Iris pigment epithelial cell (primary cell): ENCODE data around the gene GALNT17.

Experiments used
- DNase-seq: peaks from one replicate; pipeline ENCODE4 v3.0.0-alpha.2; 2011; ENCODE audit warnings: low read depth

GALNT17 gene

DNA sequence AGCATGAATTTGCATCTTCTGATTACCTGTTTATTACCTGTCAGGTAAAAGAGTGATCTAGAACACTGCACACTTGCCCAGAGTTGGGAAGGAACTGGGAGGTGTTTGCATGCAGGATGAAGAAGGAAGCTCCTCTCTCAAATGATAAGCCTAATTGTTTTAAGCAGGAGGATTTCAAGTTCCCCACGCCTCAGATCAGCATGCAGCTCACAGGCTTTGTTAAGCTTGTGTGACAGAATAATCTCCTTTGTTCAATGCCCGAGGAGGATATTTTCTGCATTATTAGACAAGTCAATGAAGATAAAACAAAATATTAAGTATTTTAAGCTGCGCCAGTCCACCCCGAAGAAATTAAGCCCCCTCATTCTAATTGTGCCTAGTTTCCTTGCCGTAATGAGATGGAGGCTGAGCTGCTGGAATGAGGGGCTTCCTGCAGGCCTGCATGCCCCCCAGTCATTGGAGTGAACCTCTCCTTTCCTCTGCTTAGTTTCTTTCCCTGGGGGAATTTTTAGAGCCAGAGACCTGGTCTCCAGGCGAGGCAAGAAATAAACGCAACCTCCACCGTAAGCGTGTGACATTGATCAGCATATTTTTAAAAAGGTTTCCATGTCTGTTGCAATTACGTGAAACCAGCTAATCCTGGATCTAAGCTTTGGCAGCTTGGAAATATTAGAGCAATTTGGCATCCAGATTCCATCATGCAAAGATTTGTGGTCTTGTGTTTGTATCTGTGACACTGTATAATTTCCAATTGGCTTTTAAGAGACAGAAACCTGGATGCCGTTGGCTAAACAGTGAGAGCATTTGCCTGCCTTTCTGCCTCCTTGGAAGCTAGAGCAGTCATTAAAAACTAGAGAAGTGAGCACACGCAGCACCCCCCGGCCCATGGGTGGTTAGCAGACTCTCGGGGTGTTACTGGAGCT is 376.0 kb downstream of the GALNT17 start:
- DNase-seq: no peak

DNA sequence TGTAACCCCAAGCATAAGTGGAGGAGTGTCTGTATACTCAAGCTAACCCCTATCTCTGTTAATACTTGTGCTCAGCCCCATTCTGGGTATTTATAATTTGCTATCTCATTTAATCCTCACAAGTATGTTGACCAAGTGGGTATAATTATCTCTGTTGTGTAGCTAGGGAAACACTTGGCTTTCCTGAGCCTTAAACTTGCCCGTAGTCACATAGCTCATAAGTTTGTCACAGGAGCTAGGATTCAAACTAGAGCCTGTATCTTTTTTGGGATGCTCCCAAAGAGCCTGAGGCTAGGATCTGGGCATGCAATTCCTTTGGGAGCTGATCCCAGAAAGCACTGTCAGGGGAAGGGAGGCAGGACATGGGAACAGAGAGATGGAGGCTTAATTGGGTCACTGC is 377.4 kb downstream of the GALNT17 start:
- DNase-seq: no peak

DNA sequence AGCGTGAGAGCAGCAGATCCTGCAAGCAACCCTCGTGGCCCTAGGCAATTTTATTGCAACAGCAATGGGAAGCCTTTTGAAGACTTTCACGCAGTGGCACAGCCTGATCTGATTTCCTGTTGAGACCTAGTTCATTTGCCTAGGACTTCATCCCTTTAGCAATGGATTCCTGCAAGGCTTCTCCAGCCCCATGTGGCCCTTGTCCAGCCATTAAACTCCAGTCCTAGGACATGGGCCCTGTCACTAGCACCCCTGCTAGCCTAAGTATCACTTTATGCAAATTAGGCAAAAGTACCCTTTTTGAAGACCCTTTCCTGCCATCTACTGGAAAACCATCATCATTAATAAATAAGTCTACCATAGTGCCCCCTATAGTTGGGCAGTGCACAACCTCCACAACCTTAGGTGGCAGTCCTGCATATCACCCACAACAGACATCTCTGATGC is 379.4 kb downstream of the GALNT17 start:
- no peak for DNase-seq

DNA sequence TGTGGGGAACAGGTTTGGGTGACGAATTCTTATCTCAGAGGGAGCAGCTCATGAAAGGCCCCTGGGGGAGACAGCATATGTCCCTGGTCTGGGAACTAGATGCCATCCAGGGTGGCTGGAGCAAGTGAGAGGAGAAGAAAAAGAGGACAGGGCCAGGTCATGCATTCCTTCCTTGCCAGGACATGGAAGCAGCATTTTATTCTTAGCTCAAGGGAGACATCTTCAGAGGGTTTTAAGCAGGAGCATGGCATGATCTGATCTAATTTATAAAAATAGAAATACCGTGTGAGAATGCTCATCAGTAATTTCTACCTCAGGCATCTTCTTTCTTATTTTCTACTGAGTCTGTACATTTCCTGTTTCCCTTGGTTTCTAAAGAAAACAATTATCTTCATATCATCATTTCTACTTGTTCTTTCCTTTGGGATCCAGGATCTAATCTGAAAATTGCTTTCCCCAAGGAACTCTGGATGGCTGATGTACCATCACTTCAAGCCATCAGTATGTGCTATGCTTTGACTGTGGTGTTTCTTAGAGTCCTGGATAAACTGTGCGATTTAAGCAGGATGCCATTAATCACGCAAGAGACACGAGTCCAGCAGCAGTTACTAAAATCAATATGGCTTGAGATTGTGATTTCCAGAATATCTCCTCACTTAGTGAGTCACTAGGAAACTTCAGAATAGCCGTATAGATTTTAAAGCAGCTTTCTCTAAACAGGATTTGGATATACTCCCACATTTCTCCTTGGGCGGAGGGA is 386.2 kb downstream of the GALNT17 start:
- DNase-seq: no peak

DNA sequence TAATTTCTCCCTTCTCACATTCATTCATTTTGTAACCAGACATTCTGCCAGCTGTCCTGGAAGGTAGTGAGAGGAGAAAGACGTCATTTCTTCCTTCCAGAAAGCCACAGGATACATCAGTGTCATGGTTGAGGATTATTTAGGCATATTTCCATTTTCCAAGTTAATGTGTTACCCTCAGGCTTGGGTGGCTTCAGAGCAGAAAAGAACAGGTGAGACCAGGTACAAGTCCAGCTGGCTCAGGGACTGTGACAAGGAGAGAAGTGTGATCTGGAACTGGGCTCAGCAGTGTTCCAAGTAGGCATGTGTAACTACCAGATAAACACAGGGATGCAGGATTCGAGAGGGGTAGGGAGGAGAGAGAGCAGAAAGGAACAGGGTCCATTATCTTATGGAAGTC is 386.9 kb downstream of the GALNT17 start:
- no peak for DNase-seq

DNA sequence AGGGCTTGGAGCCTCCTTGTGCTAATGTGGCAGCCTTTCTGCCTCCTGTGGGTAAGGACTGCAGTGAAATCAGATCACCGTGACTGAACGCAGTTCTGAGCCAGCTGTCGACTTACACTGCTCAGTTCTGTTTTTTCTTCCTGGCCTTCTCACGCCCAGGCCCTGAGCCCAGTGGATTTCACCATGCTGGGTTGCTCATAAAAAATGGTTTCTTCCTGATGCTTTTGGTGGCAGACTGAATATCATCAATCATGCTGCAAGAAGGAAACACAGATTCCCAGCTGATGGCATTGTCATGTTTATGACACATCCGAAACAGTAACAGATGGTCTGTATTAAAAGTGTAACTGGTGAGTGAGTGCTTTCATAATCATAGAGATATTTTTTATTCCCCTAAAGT is 389.6 kb downstream of the GALNT17 start:
- no peak for DNase-seq

DNA sequence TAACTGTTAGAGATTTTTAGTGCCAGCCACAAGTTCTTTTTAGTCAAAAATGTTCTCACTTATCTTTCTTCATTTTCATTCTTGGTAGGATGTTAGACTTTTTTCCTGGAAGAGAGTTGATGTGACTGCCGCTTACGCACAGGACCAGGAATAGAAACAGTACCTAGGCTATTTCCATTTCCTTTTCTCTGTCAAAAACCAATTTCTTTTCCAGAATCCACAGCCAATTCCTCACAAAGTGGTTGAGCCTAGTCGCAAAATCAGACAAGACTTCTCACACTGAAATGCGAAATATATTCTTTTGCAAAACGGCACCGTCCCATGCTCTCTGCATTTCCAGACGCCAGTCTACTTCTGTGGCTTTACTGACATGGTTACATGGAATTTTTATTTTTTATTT is 394.2 kb downstream of the GALNT17 start:
- no peak for DNase-seq

DNA sequence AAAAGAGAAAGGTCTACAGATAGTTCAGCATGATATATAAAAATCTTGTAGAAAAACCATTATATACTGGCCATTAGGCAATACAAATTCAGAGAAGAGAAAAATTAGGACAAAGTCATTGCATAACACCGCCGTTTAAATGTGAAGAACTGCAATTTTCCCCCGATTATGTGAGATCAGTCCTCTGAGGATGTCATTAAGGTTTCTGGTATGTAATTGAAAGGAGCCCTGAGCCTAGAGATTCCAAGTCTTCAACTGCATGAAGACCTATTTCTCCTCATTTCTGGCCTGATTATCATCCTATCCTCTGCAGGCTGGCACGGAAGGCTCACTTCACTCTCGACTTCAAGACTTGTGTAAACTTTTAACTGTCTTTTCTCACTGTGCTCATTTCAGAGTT is 395.3 kb downstream of the GALNT17 start:
- DNase-seq: no peak

DNA sequence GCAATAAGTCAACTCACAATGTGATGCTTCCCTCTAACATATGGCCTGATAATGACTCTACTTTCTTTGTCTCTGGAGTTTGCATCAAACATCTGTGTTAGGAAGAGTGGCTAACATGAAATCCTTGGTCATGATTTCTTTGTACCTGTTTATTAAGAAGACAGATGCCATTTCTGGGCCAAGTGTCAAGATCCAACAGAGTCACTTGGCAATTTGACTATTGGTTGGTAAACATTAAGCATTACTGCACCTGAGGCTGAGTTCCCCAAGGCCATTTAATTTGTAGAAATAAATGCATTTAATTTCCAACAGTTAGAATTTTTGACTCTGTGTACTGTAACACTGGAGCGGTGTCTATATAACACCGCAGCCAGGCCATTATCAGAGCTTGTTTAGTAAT is 403.7 kb downstream of the GALNT17 start:
- no peak for DNase-seq

DNA sequence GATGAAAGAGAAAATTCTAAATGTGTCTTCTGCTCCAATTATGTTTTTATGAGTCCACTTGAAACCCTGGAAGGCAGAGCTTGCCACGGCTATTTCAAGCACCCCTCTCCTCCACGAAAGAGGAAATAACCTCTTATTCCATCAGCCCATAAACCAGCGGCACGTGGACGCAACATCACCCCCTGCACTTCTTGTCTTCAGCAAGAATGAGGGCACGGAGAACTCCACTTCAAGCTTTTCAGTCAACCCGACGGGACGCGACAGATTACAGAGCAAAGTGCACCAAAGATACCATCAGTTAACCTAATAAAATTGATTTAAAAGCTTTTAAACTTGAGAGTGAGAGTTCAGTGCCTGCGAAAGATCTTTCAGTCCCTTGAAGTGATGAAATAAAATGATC is 406.3 kb downstream of the GALNT17 start:
- no peak for DNase-seq

DNA sequence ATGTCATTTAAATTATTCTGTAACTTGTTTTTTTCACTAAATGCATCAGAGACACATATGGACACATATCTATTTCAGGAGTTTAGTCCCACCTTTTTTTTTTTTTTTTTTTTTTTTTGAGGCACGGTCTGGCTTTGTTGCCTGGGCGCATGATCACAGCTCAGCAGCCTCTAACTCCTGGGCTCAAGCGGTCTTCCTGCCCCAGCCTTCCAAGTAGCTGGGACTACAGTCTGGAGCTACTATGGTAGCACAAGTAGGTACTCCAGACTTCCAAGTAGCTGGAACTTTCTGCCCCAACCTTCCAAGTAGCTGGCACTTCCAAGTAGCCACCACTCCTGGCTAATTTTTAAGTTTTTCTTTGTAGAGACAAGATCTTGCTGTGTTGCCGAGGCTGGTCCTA is 407.7 kb downstream of the GALNT17 start:
- no peak for DNase-seq

DNA sequence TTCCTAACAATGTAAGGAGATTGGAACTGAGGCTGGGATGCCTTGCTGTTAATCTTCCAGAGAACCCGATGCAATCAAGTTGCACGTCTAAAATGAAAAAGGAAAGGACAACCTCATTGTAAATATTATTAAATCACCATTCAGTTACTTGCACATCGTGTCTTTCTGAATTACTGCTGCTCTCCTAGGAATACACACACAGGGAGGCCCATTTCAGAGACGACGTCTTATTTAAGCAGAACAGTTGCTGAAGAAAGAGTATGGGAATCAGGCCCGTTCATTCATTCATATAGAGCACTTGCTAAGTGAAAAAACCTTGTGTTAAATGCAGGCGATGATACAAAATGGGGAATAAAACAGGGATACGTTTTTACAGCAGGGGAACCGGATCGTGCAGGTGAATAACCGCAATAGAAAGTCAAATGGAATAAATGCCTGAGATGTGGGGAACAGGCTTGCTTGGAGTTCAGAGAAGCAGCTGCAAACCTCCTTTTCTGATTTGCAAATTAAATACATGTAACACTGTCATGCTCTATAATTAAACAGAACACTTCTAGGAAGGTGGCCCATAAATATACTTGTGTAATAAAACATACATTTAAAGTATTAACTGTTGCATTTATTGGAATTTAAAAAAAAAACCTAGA is 409.9 kb downstream of the GALNT17 start:
- no peak for DNase-seq

DNA sequence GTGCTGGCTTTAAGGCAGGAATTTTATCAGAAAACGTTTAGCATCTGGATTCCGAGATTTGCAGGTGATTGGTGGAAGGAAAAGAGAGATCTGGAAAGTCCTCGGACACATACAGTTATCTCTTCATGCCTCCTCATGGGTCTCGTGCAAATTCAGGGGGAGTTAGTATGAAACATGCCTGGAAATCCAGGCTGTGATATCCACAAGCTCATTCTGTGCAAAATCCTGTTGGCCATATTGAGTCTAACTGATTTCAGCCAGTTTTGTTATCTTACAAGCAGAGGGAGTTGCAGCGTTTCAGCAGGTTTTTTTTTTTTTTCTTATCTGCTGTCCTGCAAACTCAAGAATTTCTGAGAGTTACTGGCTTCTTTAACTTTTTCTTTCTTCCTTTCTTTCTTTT is 411.5 kb downstream of the GALNT17 start:
- no peak for DNase-seq

DNA sequence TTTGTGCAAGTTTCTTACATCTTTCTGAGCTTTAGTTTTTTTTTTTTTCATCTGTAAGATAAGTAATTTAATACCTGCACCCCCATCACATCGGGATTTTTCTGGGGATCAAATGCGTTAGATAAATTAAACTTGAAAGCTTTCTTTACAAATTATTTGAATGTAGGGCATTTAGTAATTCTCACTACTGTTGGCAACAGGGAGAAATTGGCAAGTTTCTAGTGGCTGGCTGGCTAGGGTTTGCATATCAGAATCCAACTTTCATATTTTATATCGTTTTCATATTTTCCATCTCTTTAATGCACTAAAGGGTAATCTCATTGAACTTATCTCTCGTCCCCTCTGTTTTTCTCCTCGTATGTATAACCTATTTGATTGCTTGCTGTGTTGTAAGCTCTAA is 412.9 kb downstream of the GALNT17 start:
- DNase-seq: no peak

DNA sequence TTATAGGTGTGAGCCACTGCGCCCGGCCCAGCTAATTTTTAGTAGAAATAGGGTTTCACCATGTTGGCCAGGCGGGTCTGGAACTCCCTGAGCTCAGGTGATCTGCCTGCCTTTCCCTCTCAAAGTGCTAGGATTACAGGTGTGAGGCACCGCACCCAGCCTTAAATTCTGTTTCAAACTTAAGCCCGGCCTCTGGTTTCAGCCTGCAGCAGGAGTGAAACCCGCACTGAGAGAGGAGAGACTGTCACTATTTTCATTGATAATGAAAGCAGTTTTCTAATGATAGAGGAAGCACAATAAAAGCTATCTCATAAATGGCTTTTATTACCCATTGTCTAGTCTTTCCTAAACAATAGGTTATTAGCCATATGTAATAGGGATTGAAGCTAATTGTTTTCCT is 415.5 kb downstream of the GALNT17 start:
- DNase-seq: no peak

DNA sequence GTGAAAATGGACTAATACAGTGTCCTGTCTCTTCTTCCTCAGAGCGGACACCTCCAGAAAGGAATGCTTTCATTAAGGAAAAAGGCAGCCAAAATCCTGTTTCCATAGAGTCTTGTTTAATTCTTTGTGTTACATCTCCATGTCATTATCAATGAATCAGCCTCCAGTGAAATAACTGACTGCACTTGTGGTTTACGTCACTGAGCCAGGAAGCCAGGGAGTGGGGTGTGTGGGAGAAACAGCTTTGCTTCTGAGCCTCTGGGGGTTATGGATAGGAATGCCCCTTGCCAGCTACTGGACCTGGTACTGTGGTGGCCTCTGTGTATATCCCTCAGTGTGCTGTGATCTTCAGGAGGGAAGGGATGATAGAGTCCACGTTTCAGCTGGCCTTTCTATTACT is 416.8 kb downstream of the GALNT17 start:
- DNase-seq: no peak

DNA sequence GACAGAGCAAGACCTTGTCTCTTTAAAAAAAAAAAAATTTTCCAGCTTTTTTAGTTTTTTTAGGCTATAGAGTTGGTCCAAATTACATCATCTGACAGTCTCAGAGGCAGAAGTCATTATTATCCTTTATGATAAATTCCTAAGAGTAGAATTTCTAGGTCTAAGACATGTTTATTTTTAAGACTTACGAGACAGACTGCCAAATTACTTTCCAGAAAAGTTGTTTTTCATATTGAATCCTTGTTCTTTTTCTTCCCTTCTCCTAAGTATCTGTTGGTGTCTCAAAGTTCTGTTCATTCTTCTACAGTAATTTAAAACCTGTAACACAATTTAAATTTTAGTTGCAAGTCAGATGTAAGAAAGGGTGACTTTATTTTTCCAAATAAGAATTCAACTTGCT is 421.4 kb downstream of the GALNT17 start:
- DNase-seq: no peak

DNA sequence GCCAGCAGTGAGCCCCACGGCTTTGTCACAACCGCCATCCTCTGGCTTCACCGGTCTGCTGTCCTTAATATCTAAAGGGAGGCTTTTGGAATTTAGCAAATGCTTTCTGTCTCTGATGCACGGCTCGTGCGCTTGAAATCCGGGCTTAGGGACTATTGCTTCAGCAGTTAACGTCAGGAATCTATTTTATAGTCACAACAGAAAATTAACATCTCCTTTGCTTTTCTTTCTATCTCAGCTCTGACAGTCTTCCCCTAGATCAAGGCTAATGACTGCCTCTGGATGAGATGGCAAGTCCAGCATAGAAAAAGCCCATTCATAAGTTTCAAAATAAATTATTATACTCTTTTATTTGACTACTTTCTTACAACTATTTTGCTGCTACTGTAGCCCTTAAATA is 423.8 kb downstream of the GALNT17 start:
- DNase-seq: no peak

DNA sequence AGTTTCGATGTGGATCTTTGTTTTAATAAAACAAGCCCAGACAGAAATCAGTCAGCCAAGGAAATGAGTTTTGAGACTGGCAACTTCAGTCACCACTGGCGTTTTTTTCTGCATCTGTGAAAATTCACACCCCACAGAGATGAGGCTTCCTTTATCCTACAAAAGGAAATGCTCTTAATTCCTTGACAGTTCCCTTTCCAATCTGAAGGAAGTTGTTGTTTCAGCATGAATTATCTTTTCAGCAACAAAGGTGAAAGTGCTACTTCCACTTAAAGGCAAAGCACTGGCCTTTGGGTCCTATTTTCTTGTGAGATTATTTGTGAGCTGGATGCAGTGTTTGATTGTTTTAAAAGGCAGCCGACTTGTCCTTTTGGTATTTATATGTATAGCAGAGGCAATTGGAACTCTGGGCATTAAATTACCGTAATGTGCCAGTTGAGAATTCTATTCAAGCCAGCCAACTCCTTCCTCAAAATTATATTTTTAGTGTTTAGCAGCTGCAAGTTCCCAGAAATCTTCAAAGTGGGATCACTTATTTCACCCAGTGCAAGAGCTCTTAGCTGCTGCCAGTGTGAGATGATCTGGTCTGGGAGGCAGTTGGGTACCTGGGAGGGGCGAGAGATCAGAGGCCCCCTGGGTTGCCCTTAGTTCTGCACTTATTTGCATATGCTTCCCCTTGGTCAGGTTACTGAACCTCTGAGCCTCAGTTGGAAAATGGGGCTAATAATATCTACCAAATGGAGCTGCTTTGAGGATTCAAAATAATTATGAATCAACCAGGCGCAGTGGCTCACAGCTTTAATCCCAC is 427.1 kb downstream of the GALNT17 start:
- no peak for DNase-seq

DNA sequence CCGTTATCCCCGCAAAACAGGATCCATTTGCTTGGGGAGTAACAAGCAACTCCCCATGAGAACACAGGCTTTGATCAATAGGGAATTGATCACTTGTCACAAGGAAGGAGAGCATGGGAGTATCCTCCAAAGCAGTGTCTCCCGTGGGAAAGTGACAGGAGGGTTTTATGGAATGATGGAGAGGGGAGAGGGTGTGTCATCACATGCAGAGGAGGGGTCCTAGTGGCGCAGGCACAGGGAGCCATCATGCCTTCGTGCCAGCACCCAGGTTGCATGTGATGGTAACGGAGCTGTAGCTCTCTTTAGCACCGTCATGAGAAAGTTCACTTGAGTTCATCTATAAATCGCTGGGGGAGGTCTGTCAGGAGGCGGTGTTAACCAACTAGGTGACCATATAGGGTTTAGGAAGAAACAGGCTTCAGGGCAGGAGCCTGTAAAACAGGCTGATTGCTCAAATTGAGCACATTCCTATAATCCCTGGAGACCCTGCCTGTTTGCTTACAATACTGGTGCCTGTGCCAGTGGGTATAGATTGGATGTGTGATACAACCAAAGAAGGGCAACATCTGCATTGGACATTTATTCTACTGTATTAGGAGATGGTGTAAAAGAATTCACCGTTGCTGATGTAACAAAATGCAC is 428.5 kb downstream of the GALNT17 start:
- no peak for DNase-seq

DNA sequence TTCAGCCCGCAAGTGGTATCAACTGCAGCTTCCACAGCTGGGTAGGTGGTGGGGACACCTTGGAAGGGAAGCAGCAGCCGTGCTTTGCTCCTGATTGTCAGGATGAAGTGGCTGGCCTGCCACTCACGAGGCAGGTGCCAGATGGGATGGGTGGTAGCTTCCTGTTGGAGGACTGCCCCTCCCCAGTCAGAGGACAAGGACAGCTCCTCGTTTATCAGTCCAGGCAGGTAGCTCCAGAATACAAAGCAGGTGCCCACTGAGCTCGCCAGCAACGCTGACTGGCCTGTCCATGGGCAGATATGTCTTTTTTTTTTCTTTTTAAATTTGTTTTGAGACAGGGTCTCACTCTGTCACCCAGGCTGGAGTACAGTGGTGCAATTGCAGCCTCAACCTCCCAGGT is 431.3 kb downstream of the GALNT17 start:
- DNase-seq: no peak

DNA sequence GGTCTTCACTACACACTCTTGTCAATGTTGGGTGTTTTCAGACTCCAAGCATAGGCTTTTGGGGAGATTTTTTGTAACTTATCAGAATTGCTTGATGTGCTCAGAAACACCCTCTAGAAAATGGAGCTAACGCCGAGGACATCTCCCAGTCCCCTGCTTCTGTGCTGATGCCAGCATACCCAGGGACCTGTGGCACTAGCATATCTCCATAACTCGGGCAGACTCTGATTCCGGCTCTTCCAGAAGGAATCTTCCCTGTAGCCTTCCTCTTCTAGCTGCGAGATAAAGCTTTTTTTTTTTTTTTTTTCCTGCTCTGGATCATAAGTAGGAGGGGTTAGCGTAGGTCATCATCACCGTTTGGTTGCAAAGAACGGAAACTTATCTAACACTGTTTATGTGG is 434.4 kb downstream of the GALNT17 start:
- DNase-seq: no peak
